GM21360 (cell line): Measurements from ENCODE around the gene GCDH.
A peak's percentile ranks its signal among the peaks of the same experiment; 100 is the strongest.
"Not testable (repeated sequence)": the region's sequence is repeated elsewhere in the genome, so short reads cannot be mapped to it uniquely, and the experiment has no call there.

ENCODE experiments used
- ATAC-seq: cut with Tn5 transposase; IDR thresholded peaks from one replicate; pipeline ENCODE4 v1.9.1; 2021; ENCODE audit warnings: mild to moderate bottlenecking, moderate library complexity; ENCODE audit not compliant: unreplicated experiment

The GCDH gene

GRCh38 chr19:12890787-12891552, at the start of gene GCDH:
Gene GCDH, plus strand, starts transcription at chr19:12891160. Its CDS starts 145 bp downstream, at chr19:12891305.
- ATAC-seq: peak; percentile 82

- no peak for ATAC-seq
Measured at GRCh38 chr19:12842511-12842910, 48.4 kb upstream of the GCDH start.

GRCh38 chr19:12843328-12843727, 47.6 kb upstream of the GCDH start:
- no peak for ATAC-seq

- no peak for ATAC-seq
Measured at GRCh38 chr19:12843999-12844732, 46.8 kb upstream of the GCDH start.

- not testable (repeated sequence) for ATAC-seq
Measured at GRCh38 chr19:12846613-12847012, 44.3 kb upstream of the GCDH start.

GRCh38 chr19:12847159-12848139, 43.5 kb upstream of the GCDH start:
- no peak for ATAC-seq

GRCh38 chr19:12856653-12857052, 34.3 kb upstream of the GCDH start:
- ATAC-seq: no peak

GRCh38 chr19:12858041-12858928, 32.7 kb upstream of the GCDH start:
- no peak for ATAC-seq

GRCh38 chr19:12859546-12859945, 31.4 kb upstream of the GCDH start:
- no peak for ATAC-seq

- ATAC-seq: no peak
Measured at GRCh38 chr19:12864143-12864542, 26.8 kb upstream of the GCDH start.

- ATAC-seq: no peak
Measured at GRCh38 chr19:12864721-12865715, 25.9 kb upstream of the GCDH start.

- ATAC-seq: no peak
Measured at GRCh38 chr19:12865746-12866415, 25.1 kb upstream of the GCDH start.

- ATAC-seq: no peak
Measured at GRCh38 chr19:12866416-12867119, 24.4 kb upstream of the GCDH start.

GRCh38 chr19:12867120-12868099, 23.6 kb upstream of the GCDH start:
- ATAC-seq: no peak

GRCh38 chr19:12868540-12869112, 22.3 kb upstream of the GCDH start:
- no peak for ATAC-seq

- no peak for ATAC-seq
Measured at GRCh38 chr19:12871681-12872080, 19.3 kb upstream of the GCDH start.
